IPS-15b (cell line): ENCODE measurements around the gene CACNG8.
A peak's percentile ranks its signal among the peaks of the same experiment; 100 is the strongest.

Experiments
- H3K27me3 ChIP-seq: one replicate; pipeline ENCODE4 v1.6.1; 2013; ENCODE audit warnings: low read length; ENCODE audit not compliant: control insufficient read depth, insufficient read depth
- H3K36me3 ChIP-seq: one replicate; pipeline ENCODE4 v1.6.1; 2013; ENCODE audit warnings: low read length; ENCODE audit not compliant: control insufficient read depth, insufficient read depth
- H3K4me1 ChIP-seq: one replicate; pipeline ENCODE4 v1.6.1; 2013; ENCODE audit warnings: mild to moderate bottlenecking, low read length; ENCODE audit not compliant: control insufficient read depth, insufficient read depth
- H3K4me3 ChIP-seq: one replicate; pipeline ENCODE4 v1.5.1; 2013; ENCODE audit warnings: low read depth, low read length
- H3K9ac ChIP-seq: one replicate; pipeline ENCODE4 v1.6.1; 2013; ENCODE audit warnings: low read depth, mild to moderate bottlenecking, low read length
- H3K9me3 ChIP-seq: one replicate; pipeline ENCODE4 v1.6.1; 2013; ENCODE audit warnings: mild to moderate bottlenecking, low read length; ENCODE audit not compliant: control insufficient read depth, insufficient read depth

The CACNG8 gene

DNA sequence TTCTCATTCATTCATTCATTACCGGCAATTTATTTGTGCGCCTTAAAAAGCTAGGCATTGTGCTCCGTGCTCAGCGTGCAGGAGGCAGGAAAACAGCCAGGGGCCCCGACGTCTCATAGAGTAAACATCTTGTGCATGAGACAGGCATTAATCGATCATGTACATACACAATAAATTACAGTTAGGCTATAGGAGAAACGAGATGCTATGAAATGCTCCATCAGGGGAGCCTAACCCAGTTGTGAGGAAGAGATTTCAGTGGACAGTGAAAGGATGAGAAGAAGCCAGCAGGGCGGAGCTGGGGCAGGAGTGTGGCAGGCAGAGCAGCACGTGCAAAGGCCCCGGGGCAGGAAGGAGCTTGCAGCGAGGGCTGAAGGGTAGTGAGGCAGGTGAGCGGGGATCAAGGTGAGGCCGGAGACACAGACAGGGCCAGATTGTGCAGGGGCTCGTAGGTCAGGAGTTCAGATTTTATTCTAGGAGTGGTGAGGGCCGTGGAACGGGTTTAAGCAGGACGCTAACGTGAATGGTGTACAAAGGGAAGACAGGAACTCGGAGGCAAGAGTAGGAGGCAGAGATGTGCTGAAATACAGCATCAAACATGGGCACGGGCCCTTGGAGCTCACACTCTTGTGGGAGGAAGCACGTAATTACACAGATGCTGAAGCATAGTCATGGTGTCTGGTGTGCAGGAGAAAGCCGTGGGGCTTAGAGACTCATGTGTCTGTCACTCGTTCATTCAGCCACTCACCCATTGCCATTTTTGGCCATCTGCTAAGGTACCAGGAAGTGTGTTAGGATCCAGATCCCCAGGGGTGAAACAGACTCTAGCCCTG is 20.9 kb downstream of the CACNG8 start:
- Histone ChIP-seq H3K4me1 (no peaks in the 10 kb centered on the region), H3K4me3 (no peak overlapping the region), H3K36me3 (no peaks in the 10 kb centered on the region), H3K27me3 (peaks cover 19% of the 10 kb centered on the region), H3K9ac (no peak overlapping the region), H3K9me3 (no peaks in the 10 kb centered on the region)

- Histone ChIP-seq H3K36me3 (no peaks in the 10 kb centered on the region), H3K4me3 (no peak overlapping the region), H3K9me3 (no peaks in the 10 kb centered on the region), H3K9ac (no peak overlapping the region), H3K4me1 (peaks cover 3% of the 10 kb centered on the region), H3K27me3 (peaks cover 19% of the 10 kb centered on the region)
Observed at GRCh38 chr19:53985863-53986262, 23.1 kb downstream of the CACNG8 start.

DNA sequence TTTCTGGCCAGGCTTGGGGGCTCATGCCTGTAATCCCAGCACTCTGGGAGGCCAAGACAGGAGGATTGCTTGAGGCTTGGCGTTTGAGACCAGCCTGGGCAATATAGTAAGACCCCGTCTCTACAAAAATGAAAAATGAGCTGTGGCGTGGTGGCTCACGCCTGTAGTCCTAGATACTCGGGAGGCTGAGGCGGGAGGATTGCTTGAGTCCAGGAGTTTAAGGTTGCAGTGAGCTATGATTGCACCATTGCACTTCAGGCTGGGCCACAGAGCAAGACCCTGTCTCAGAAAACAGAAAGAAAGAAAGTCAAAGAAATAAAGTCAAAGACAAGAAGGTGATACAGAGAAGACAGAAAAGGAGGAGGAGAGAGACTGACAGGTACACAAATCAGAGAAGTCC is 26.2 kb downstream of the CACNG8 start:
- Histone ChIP-seq H3K4me1 (peaks cover 3% of the 10 kb centered on the region), H3K36me3 (no peaks in the 10 kb centered on the region), H3K27me3 (peaks cover 31% of the 10 kb centered on the region), H3K9ac (no peak overlapping the region), H3K9me3 (no peaks in the 10 kb centered on the region), H3K4me3 (no peak overlapping the region)

GRCh38 chr19:53989600-53990533 is 27.1 kb downstream of the CACNG8 start:
- Histone ChIP-seq H3K9me3 (no peaks in the 10 kb centered on the region), H3K4me1 (peaks cover 3% of the 10 kb centered on the region), H3K36me3 (no peaks in the 10 kb centered on the region), H3K27me3 (peaks cover 35% of the 10 kb centered on the region), H3K4me3 (no peak overlapping the region), H3K9ac (no peak overlapping the region)

- peak within 1 kb of the TSS; percentile 43 for H3K4me3 ChIP-seq
Observed at GRCh38 chr19:53991224-53992113, 28.7 kb downstream of the CACNG8 start, which contains the start of gene CACNG6. Gene CACNG6 (plus strand): TSS chr19:53991637. CDS start chr19:53992878, 1,241 bp downstream.

DNA sequence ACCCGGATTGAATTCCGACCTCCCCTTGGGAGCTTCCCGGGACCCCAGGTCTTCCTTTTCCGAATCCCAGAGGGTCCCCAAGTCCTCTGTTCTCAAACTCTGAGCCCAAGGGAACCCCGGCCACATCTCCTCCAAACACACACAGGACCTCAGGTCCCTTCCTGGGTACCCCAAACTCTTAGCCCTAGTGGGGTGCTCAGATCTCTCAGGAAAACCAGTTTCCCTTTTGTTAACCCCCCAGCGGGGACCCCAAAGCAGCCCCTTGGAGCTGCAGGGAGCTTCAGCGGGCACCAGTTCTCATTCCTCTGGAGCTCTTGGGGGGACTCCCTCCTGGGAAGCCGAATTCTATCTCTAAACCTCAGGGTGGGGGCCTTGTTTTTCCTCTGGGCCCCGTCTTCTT is 29.5 kb downstream of the CACNG8 start:
- H3K27me3 ChIP-seq: peaks cover 40% of the 10 kb centered on the region
- H3K4me1 ChIP-seq: peaks cover 3% of the 10 kb centered on the region
- peak overlapping the region; percentile 43 for H3K4me3 ChIP-seq
- no peak overlapping the region for H3K9ac ChIP-seq
- H3K9me3 ChIP-seq: no peaks in the 10 kb centered on the region
- no peaks in the 10 kb centered on the region for H3K36me3 ChIP-seq

More at GRCh38 chr19:53991224-53992113, 28.7 kb downstream of the CACNG8 start, which contains the start of gene CACNG6:
- Histone ChIP-seq H3K36me3 (no peaks in the 10 kb centered on the region), H3K9me3 (no peaks in the 10 kb centered on the region), H3K27me3 (peaks cover 40% of the 10 kb centered on the region), H3K9ac (no peak within 1 kb of the TSS), H3K4me1 (peaks cover 3% of the 10 kb centered on the region)

DNA sequence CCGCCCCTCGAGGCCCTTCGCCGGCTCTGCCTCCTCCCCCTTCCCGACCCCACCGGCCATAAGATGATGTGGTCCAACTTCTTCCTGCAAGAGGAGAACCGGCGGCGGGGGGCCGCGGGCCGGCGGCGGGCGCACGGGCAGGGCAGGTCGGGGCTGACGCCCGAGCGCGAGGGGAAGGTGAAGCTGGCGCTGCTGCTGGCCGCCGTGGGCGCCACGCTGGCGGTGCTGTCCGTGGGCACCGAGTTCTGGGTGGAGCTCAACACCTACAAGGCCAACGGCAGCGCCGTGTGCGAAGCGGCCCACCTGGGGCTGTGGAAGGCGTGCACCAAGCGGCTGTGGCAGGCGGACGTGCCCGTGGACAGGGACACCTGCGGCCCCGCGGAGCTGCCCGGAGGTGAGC is 30.1 kb downstream of the CACNG8 start:
- peaks cover 41% of the 10 kb centered on the region for H3K27me3 ChIP-seq
- H3K4me3 ChIP-seq: no peak overlapping the region
- no peak overlapping the region for H3K9ac ChIP-seq
- H3K9me3 ChIP-seq: no peaks in the 10 kb centered on the region
- no peaks in the 10 kb centered on the region for H3K36me3 ChIP-seq
- H3K4me1 ChIP-seq: peaks cover 3% of the 10 kb centered on the region

- Histone ChIP-seq H3K4me1 (peaks cover 6% of the 10 kb centered on the region), H3K36me3 (no peaks in the 10 kb centered on the region)
Observed at GRCh38 chr19:53993448-53993847, 30.7 kb downstream of the CACNG8 start.

GRCh38 chr19:53994811-53995210 is 32.1 kb downstream of the CACNG8 start:
- no peaks in the 10 kb centered on the region for H3K36me3 ChIP-seq
- no peaks in the 10 kb centered on the region for H3K9me3 ChIP-seq
- H3K27me3 ChIP-seq: peaks cover 55% of the 10 kb centered on the region
- H3K4me1 ChIP-seq: peaks cover 6% of the 10 kb centered on the region
- no peak overlapping the region for H3K9ac ChIP-seq
- no peak overlapping the region for H3K4me3 ChIP-seq

More at GRCh38 chr19:53993448-53993847, 30.7 kb downstream of the CACNG8 start:
- no peak overlapping the region for H3K4me3 ChIP-seq
- no peak overlapping the region for H3K9ac ChIP-seq
- H3K9me3 ChIP-seq: no peaks in the 10 kb centered on the region
- peaks cover 43% of the 10 kb centered on the region for H3K27me3 ChIP-seq

GRCh38 chr19:53998223-53998622 is 35.5 kb downstream of the CACNG8 start:
- H3K27me3 ChIP-seq: peaks cover 50% of the 10 kb centered on the region
- peaks cover 3% of the 10 kb centered on the region for H3K4me1 ChIP-seq
- no peak overlapping the region for H3K4me3 ChIP-seq
- H3K9me3 ChIP-seq: no peaks in the 10 kb centered on the region
- no peak overlapping the region for H3K9ac ChIP-seq
- no peaks in the 10 kb centered on the region for H3K36me3 ChIP-seq

DNA sequence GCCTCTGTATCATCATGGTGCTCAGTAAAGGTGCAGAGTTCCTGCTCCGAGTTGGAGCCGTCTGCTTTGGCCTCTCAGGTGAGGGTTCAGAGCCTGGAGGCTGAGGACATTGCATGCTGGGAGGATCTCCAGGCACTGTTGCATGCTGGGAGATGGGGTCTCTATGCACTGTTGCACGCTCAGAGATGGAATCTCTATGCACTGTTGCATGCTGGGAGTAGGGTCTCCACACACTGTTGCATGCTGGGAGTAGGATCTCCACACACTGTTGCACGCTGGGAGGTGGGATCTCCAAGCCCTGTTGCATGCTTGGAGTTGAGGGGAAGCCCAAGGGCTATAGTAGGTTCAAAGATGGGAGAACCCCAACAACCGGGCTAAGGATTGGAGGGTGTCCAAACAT is 37.0 kb downstream of the CACNG8 start:
- Histone ChIP-seq H3K27me3 (peaks cover 35% of the 10 kb centered on the region), H3K9ac (no peak overlapping the region), H3K9me3 (no peaks in the 10 kb centered on the region), H3K36me3 (no peaks in the 10 kb centered on the region), H3K4me1 (peaks cover 3% of the 10 kb centered on the region), H3K4me3 (no peak overlapping the region)
